HG02642 (cell line): ENCODE results near the gene NFKB2.

Experiments used
- ATAC-seq: cut with Tn5 transposase; IDR thresholded peaks from one replicate; pipeline ENCODE4 v1.9.1; 2021; ENCODE audit warnings: mild to moderate bottlenecking; ENCODE audit not compliant: unreplicated experiment, poor library complexity

The NFKB2 gene

DNA sequence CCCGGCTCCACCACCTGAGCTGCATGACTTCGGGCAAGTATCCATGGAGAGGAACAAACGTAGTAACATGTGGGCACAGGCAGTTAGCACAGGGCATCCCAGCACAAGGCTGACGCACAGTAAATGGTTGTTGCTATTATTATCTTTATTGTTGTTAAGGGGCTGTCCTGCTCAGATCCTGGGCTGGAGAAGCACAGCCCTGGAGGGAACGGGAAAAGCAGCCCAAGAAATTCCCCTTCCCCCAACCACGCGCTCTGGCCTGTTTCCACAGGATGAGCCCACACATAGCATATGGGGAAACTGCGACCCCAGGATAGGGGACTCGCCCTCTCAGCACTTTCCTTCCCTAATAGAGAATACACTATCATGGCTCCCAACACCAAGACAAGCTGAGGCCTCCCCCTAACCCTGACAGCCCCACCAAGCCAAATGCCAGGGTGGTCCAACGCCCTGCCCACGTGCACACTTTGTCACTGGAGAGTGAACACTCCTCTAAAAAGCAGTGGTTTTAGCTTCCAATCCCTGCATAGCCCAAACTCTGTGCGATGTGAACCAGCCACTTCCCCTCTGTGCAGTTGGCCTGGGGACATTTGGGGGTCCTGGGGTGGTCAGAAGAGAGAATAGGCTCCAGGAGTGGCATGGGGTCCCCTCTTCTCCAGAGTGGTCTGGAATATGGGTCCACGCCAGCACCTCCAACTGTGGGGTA is 12.1 kb downstream of the NFKB2 start:
- no peak for ATAC-seq

GRCh38 chr10:102408131-102408727 is 12.7 kb downstream of the NFKB2 start:
- ATAC-seq, result no peak

- no peak for ATAC-seq
Measured at GRCh38 chr10:102408728-102409603, 13.5 kb downstream of the NFKB2 start.

DNA sequence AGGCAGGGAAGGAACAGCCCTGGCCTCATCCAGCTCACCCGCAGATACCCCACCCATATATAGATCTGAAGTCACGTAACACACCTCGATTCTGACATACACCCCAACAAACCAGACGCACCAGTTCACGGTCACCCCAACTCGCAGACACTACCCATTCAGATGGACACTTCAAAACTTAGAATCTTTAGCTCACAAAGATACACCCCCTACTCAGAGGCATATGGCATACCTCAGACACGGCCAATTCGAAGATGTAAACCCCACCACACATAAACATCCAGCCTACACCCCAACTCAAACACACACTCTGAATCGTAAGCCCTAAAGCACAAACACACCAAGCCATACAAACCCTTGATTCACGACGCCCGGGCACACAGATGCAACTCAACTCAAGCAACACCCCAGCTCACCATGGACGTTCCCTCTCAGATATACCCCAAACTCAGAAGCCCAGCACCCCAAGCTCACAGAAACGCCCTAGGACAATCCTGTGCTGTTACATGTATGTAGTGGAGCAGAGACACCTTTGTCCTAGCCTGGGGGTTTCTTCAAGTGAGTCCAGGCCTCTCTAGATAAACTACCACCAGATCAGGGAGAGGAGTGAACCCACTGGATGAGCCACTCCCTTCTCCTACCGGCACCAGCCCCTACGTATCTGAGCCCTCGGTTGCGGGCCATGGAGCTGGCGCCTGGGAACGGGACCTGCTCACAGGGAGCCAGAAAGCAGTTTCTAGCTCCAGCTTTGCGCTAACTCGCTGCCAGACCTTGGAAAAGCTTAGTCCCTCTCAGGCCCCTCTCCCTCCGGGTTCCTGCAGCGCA is 14.3 kb downstream of the NFKB2 start:
- no peak for ATAC-seq

- ATAC-seq, result no peak
Measured at GRCh38 chr10:102410429-102411073, 15.0 kb downstream of the NFKB2 start.

- ATAC-seq, result no peak
Measured at GRCh38 chr10:102411341-102412255, 16.1 kb downstream of the NFKB2 start.

GRCh38 chr10:102412293-102412692 is 16.8 kb downstream of the NFKB2 start:
- ATAC-seq, result no peak

DNA sequence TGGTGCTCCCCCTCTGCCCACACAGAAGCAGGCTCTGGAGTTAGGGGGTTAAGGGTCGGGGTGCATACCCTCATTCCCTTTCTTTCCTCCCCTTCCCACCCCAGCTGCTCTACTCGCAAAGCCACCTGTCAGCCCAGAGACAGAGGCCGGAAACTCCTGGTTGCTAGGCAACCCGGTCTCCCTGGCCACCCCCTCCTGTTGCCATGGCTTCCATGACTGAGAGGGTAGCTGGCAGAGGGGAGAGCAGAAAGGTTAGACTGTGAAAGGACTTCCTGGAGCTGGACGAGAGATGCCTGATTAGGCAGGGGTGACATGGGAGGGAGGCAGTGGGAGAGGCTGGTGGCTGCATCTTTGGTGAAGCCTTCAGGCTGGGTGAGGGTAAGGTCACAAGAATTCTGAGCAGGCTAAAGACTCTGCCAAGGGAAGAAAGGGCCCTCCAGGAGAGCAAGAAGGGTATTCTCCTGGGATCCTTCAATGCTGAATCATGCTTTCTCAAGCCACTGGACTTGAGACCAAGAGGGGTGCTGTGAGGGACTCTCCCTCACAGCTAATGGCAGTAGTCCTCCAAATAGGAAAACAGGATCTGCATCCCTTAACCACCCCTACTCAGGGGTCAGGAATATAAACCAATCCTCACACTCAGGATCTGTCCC is 17.7 kb downstream of the NFKB2 start:
- ATAC-seq, result no peak

GRCh38 chr10:102413806-102414561 is 18.5 kb downstream of the NFKB2 start:
- no peak for ATAC-seq

DNA sequence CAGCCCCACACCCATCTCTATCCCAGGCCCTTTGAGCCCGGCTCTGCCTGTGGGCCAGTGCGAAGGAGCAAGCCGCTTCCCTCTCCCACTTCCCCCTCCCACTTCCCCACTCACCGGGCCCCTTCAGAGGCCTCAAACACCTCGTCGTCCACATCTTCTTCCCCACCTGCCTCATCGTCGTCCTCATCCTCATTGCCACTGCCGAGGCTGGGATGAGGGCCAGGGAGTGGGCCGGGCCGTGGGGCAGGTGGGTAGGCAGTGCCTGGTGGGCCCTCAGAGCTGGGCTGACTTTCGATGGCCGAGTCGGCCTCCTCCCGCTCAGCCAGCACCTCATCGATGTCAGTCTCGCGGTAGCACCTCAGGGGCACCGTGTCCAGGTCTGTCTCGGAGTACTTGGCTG is 19.2 kb downstream of the NFKB2 start:
- ATAC-seq, result no peak

DNA sequence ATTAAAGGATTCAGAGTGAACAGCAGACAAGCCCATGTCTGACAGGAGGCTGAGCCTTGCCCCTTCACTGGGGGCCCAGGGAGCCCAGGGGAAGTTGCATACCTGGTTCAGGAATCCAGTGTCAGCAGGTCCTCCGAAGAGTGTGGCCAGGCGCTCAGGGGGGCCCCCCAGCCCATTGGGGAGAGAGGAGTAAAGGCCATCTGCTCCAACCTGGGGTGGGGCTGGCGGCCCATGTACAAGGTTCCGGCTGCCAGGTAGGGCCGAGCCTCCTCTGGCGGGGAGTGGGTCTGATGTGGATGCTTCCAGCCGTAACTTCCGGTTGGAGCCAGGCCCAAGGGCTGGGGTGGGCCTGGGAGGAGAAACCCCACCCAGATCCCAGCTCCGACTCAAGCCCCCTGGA is 20.8 kb downstream of the NFKB2 start:
- no peak for ATAC-seq

DNA sequence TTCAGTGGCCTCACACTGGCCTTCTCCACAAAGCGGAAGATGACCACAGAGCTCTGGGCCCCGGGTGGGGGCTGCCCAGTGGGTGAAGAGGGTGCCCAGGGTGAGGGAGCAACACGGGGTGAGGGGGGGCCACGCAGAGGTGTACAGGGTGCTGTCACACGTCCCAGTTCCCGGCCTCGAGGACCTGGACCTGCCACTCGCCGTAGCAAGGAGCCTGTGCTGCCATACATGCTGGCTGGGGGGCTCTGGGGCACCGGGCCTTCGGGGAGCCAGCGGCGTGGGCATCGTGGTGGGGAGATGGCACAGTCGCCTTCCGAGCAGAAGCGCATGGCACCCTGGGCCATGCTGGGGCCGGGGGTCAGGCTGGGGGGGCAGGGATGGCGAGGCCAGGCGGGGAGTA is 21.2 kb downstream of the NFKB2 start:
- ATAC-seq, result no peak

DNA sequence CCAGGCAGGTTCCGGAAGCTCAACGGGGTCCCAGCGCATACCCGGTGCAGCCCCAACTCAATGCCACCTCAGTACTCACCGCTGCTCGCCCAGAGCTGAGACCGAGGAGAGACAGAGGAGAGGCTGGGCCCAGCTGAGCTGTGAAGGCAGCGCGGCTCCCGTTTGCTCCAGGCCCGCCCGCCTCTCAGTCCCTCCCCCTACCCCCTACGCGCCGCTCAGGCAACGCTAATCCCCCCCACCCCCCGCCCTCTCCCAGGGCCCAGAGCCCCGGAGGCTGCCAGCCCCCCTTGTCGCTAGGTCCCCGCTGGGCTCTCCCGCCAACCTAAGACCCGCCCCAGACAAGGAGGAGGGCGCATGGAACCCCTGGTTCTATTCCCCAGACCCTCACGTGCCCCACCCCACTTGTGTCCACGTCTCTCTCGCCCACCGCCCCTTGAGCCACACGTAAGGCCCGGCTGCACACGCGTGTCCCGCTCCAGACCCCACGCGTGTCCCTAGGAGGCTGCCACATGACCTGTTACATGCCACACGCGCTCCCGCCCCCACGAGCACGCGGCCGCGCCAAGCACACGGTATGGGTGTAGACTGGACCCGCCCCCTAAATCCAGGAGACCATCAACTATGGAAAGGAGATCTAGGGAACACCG is 23.2 kb downstream of the NFKB2 start, which contains the start of gene PSD:
Gene PSD (minus strand): TSS at position 164 of the 647 bp plus-strand sequence. CDS start 1,747 bp downstream, outside the sequence.
- ATAC-seq, result no peak

DNA sequence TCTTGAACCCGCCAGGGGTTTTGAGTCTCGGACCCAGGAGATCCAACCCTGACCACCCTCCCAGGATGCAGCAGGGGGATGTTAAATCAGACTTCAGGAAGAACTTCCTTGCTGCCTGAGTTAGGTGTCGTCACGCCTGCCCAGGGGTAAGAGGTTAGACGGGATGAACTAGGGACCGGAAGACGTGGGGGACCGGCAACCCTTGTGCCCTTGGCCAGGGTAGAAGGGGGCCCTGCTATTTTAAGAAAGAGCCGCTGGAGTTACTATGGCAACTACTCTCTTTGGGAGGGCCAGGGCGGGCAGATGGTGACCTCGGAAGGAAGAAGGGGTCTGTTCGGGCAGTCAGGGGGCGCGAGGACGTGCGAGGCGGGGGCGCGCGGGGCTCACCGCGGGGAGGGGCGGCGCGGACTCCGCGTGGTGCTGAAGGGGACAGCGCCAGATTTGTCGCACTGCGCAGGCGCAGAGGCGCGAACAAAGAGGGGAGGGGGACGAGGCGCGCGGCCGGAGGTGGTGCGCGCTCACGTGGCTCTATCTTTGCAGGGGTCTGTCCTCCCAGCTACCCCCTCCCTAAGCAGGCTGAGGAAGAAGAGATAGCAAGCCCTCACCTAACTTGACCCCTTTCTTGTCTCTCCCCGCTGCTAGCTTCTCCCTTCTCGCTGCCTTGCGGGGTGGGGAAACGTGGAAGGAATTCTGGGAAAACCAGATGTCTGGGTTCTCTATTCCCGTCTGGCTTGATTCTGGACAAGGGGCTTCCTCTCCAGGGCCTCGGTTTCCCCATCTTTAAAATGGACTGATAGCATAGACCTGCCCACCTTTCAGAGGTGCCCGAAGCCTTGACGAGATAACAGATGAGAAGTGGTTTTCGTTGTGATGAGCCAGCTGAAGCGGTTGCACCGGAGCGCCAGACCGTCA is 24.0 kb downstream of the NFKB2 start:
- ATAC-seq, result no peak

DNA sequence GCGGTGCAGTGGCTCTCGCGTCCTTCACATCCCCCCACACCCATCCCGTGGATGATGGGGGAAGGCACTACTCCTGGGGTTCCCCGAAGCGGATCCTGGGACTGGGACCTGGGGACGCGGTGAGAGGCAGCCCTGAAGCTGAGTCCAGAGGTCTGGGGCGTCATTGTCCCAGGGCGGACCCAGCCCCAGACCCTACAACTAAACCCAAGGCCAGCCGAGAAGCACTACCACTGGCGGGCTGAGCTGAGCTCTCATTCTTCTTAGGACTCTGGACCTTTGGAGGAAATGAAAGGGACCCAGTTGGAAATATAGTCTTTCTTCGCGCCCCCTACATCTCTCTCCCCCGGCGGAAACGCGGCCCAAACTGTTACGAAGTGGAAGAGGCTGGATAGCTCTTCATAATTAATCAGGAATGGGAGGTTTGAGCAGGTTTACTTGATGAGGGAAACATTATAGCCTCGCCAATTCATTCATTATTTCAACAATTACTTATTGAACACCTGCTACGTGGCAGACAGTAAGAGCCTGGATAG is 24.7 kb downstream of the NFKB2 start:
- no peak for ATAC-seq
